H1 (cell line): ENCODE results near the gene HIVEP3. TPM values are rescaled to one million over a fixed set of nuclear protein-coding genes. Genes with fewer than 3 reads are reported as not detected.

ENCODE experiments used
- CTCF ChIA-PET: fragments of 300-600 bp; sonication (Branson Sonifier 250); formaldehyde crosslinking; loops from one replicate; lab custom pipeline; 2021; ENCODE audit not compliant: partially characterized antibody; lab: Charles Lee
- POLR2A ChIA-PET: fragments of 300-600 bp; sonication (Branson Sonifier 250); formaldehyde crosslinking; loops from one replicate; lab custom pipeline; 2021; ENCODE audit warnings: inconsistent platforms; ENCODE audit not compliant: partially characterized antibody; lab: Charles Lee
- DNase-seq, 2 experiments: peaks; one replicate each; pipeline versions ENCODE4 v3.0.0 to v3.0.0-alpha.2; 2010 to 2022; ENCODE audit warnings: low spot score in 2 of 2, low read depth in 1 of 2, mixed read lengths in 1 of 2
- FAIRE-seq: peaks from 2 replicates; lab custom pipeline; 2011; peaks lifted over from hg19 to GRCh38; lab: Jason Lieb, UNC
- H2AFZ ChIP-seq: 2 replicates; pipeline ENCODE4 v1.8.1; 2012; ENCODE audit warnings: low read length, inconsistent platforms
- H2AK5ac ChIP-seq: 2 replicates; pipeline ENCODE4 v1.6.1; 2013; ENCODE audit warnings: low read depth, low read length
- H2BK120ac ChIP-seq: replicated peaks from 2 replicates; pipeline ENCODE3; 2013; ENCODE audit warnings: low read depth, low read length, inconsistent platforms
- H2BK12ac ChIP-seq: 2 replicates; pipeline ENCODE4 v1.6.1; 2013; ENCODE audit warnings: low read depth, low read length
- H2BK15ac ChIP-seq: 2 replicates; pipeline ENCODE4 v1.6.1; 2013; ENCODE audit warnings: low read length
- H2BK20ac ChIP-seq: 2 replicates; pipeline ENCODE4 v1.6.1; 2013; ENCODE audit warnings: low read length
- H2BK5ac ChIP-seq: 2 replicates; pipeline ENCODE4 v1.6.1; 2013; ENCODE audit warnings: low read depth, low read length
- H3K14ac ChIP-seq: 2 replicates; pipeline ENCODE4 v1.6.1; 2013; ENCODE audit warnings: inconsistent platforms; ENCODE audit not compliant: insufficient read length
- H3K18ac ChIP-seq: 2 replicates; pipeline ENCODE4 v1.6.1; 2013; ENCODE audit warnings: low read length; ENCODE audit errors: extremely low read depth
- H3K23ac ChIP-seq: 2 replicates; pipeline ENCODE4 v1.6.1; 2013; ENCODE audit warnings: inconsistent platforms; ENCODE audit not compliant: insufficient read length
- H3K23me2 ChIP-seq: 2 replicates; pipeline ENCODE4 v1.6.1; 2013; ENCODE audit warnings: low read depth, low read length
- H3K27ac ChIP-seq: 2 replicates; pipeline ENCODE4 v1.6.1; 2011; ENCODE audit warnings: low read depth, low read length, inconsistent platforms
- H3K27me3 ChIP-seq, 4 experiments: replicated peaks in 1 of 4; 1 replicate in 1 of 4; 2 replicates in 3 of 4; pipeline versions ENCODE4 v1.6.1 to v1.8.1; 2011 to 2013; ENCODE audit warnings: low read length in 3 of 4, mild to moderate bottlenecking in 3 of 4, inconsistent platforms in 2 of 4, mixed read lengths in 2 of 4, moderate library complexity in 1 of 4; ENCODE audit not compliant: control insufficient read depth in 3 of 4, insufficient read depth in 3 of 4; ENCODE audit errors: extremely low read depth in 1 of 4
- H3K36me3 ChIP-seq, 4 experiments: 2 replicates each; pipeline versions ENCODE4 v1.6.1 to v1.8.1; 2011 to 2013; ENCODE audit warnings: mild to moderate bottlenecking in 4 of 4, low read length in 3 of 4, moderate library complexity in 2 of 4, control low read depth in 1 of 4, inconsistent platforms in 1 of 4; ENCODE audit not compliant: insufficient read depth in 4 of 4, control insufficient read depth in 2 of 4
- H3K4ac ChIP-seq: replicated peaks from 2 replicates; pipeline ENCODE3; 2013; ENCODE audit warnings: low read length, low read depth, mixed read lengths, inconsistent platforms; ENCODE audit not compliant: insufficient read length
- H3K4me1 ChIP-seq, 4 experiments: replicated peaks in 1 of 4; 1 replicate in 1 of 4; 2 replicates in 3 of 4; pipeline versions ENCODE4 v1.6.1 to v1.8.1; 2011 to 2013; ENCODE audit warnings: low read length in 3 of 4, inconsistent platforms in 2 of 4, mixed read lengths in 1 of 4; ENCODE audit not compliant: insufficient read depth in 4 of 4, control insufficient read depth in 3 of 4
- H3K4me2 ChIP-seq, 2 experiments: 2 replicates each; pipeline versions ENCODE4 v1.6.1 to v1.8.1; 2011 to 2013; ENCODE audit warnings: low read depth in 2 of 2, low read length in 2 of 2, control low read depth in 1 of 2, inconsistent platforms in 1 of 2, mild to moderate bottlenecking in 1 of 2; ENCODE audit not compliant: insufficient read depth in 1 of 2
- H3K4me3 ChIP-seq, 4 experiments: fragments of 200-600, 300-600 bp in 1 of 4; sonication (generic), shearing (Covaris generic), sonication (Bioruptor Twin) in 1 of 4; 2 replicates each; pipeline versions ENCODE4 v1.5.1 to v1.8.1; 2011 to 2016; ENCODE audit warnings: low read length in 4 of 4, low read depth in 3 of 4, control low read depth in 2 of 4, inconsistent platforms in 2 of 4, mild to moderate bottlenecking in 2 of 4, mixed read lengths in 1 of 4, moderate library complexity in 1 of 4; ENCODE audit not compliant: insufficient read depth in 2 of 4; ENCODE audit errors: extremely low read depth in 1 of 4
- H3K56ac ChIP-seq: replicated peaks from 2 replicates; pipeline ENCODE3; 2013; ENCODE audit warnings: low read depth, mild to moderate bottlenecking, mixed read lengths, low read length, inconsistent platforms; ENCODE audit not compliant: insufficient read length
- H3K79me1 ChIP-seq: 2 replicates; pipeline ENCODE4 v1.6.1; 2013; ENCODE audit warnings: low read depth, low read length, control low read depth
- H3K79me2 ChIP-seq, 2 experiments: 2 replicates each; pipeline versions ENCODE4 v1.6.1 to v1.8.1; 2012 to 2013; ENCODE audit warnings: low read length in 2 of 2, mild to moderate bottlenecking in 2 of 2, inconsistent platforms in 1 of 2; ENCODE audit not compliant: insufficient read depth in 2 of 2, control insufficient read depth in 1 of 2
- H3K9ac ChIP-seq, 4 experiments: replicated peaks in 1 of 4; 1 replicate in 1 of 4; 2 replicates in 3 of 4; pipeline versions ENCODE4 v1.6.1 to v1.8.1; 2011 to 2013; ENCODE audit warnings: low read depth in 3 of 4, low read length in 3 of 4, control low read depth in 2 of 4, mild to moderate bottlenecking in 2 of 4, moderate library complexity in 2 of 4, inconsistent platforms in 1 of 4; ENCODE audit errors: extremely low read depth in 1 of 4
- H3K9me3 ChIP-seq, 2 experiments: 2 replicates each; pipeline versions ENCODE4 v1.6.1 to v1.8.1; 2012 to 2013; ENCODE audit warnings: mild to moderate bottlenecking in 2 of 2, moderate library complexity in 2 of 2, control low read depth in 1 of 2, inconsistent platforms in 1 of 2, low read depth in 1 of 2, low read length in 1 of 2, mixed read lengths in 1 of 2; ENCODE audit not compliant: insufficient read depth in 2 of 2
- H4K20me1 ChIP-seq, 2 experiments: replicated peaks in 1 of 2; 2 replicates each; pipeline versions ENCODE3 to v1.8.1; 2011 to 2013; ENCODE audit warnings: inconsistent platforms in 2 of 2, low read length in 2 of 2, mild to moderate bottlenecking in 1 of 2; ENCODE audit not compliant: insufficient read depth in 2 of 2, control insufficient read depth in 1 of 2
- H4K5ac ChIP-seq: 2 replicates; pipeline ENCODE4 v1.6.1; 2013; ENCODE audit warnings: low read length, low read depth, mixed read lengths, inconsistent platforms; ENCODE audit not compliant: insufficient read length
- H4K8ac ChIP-seq: 2 replicates; pipeline ENCODE4 v1.8.0; 2013; ENCODE audit warnings: mild to moderate bottlenecking, moderate library complexity, low read length, inconsistent platforms; ENCODE audit not compliant: insufficient read depth; ENCODE audit errors: extremely low read depth
- H4K91ac ChIP-seq: replicated peaks from 2 replicates; pipeline ENCODE3; 2013; ENCODE audit warnings: low read length, mixed read lengths, inconsistent platforms; ENCODE audit not compliant: insufficient read length
- CHD2 ChIP-seq: IDR thresholded peaks from 2 replicates; pipeline ENCODE4 v1.6.1; 2012; ENCODE audit warnings: low read length, improper control_type of control experiment
- CREB1 ChIP-seq: IDR thresholded peaks from 2 replicates; pipeline ENCODE4 v1.6.1; 2012; ENCODE audit warnings: inconsistent platforms
- CTBP2 ChIP-seq: IDR thresholded peaks from 2 replicates; pipeline ENCODE4 v1.7.0; 2011; ENCODE audit warnings: borderline replicate concordance, mild to moderate bottlenecking, moderate library complexity, mixed read lengths, low read length; ENCODE audit not compliant: insufficient read depth, insufficient read length
- EGR1 ChIP-seq: IDR thresholded peaks from 2 replicates; pipeline ENCODE4 v1.6.1; 2011; ENCODE audit warnings: low read depth, low read length, borderline replicate concordance
- EP300 ChIP-seq, 2 experiments: IDR thresholded peaks; 1 replicate in 1 of 2; 2 replicates in 1 of 2; pipeline ENCODE4 v1.6.1; 2011 to 2012; ENCODE audit warnings: low read depth in 2 of 2, low read length in 2 of 2, mild to moderate bottlenecking in 2 of 2, borderline replicate concordance in 1 of 2, inconsistent platforms in 1 of 2, moderate library complexity in 1 of 2
- NANOG ChIP-seq: IDR thresholded peaks from 2 replicates; pipeline ENCODE4 v1.6.1; 2011; ENCODE audit warnings: low read length, low read depth, mild to moderate bottlenecking, inconsistent platforms; ENCODE audit not compliant: insufficient read depth, poor library complexity, severe bottlenecking
- PHF8 ChIP-seq: fragments of 200-600 bp; sonication (generic); conservative IDR thresholded peaks from 2 replicates; pipeline ENCODE4 v1.7.1; 2012; ENCODE audit warnings: low read depth, mild to moderate bottlenecking, inconsistent platforms, low read length, moderate library complexity
- RFX5 ChIP-seq: IDR thresholded peaks from 2 replicates; pipeline ENCODE4 v1.6.1; 2011; ENCODE audit warnings: low read depth, low read length, improper control_type of control experiment, borderline replicate concordance
- RXRA ChIP-seq: IDR thresholded peaks from 2 replicates; pipeline ENCODE4 v1.6.1; 2011; ENCODE audit warnings: low read depth, mild to moderate bottlenecking, low read length, moderate library complexity; ENCODE audit not compliant: insufficient read depth
- SP2 ChIP-seq: IDR thresholded peaks from 2 replicates; pipeline ENCODE4 v1.6.1; 2012; ENCODE audit warnings: mild to moderate bottlenecking, low read length, inconsistent platforms
- TAF7 ChIP-seq: optimal IDR thresholded peaks from 2 replicates; pipeline ENCODE3; 2011; ENCODE audit warnings: low read depth, mild to moderate bottlenecking, inconsistent platforms, low read length, moderate library complexity, borderline replicate concordance
- ZNF274 ChIP-seq: IDR thresholded peaks from 2 replicates; pipeline ENCODE4 v1.7.0; 2012; ENCODE audit warnings: low read length, borderline replicate concordance; ENCODE audit errors: extremely low read depth
- WGBS, 2 experiments: shearing (Covaris generic) in 1 of 2; methylation state at CpG; one replicate each; pipeline versions ENCODE4 v1.1.6 to v1.1.7; 2013 to 2015; ENCODE audit warnings: low lambda C conversion rate in 2 of 2, mixed read lengths in 2 of 2, inconsistent platforms in 1 of 2, low coverage in 1 of 2, missing lambda C conversion rate in 1 of 2; ENCODE audit not compliant: insufficient replicate concordance in 2 of 2, insufficient coverage in 1 of 2, insufficient read length in 1 of 2; ENCODE audit errors: extremely low coverage in 1 of 2, missing lambda C conversion rate in 1 of 2; 5-methylcytosine and 5-hydroxymethylcytosine counted together
- polyA plus RNA-seq, 7 experiments: library from polyadenylated mRNA; depleted of rRNA in 3 of 7; stranded (reverse) in 5 of 7; unstranded in 2 of 7; fragments of >200 nt in 5 of 7; fragments of 200-250 nt in 2 of 7; gene quantifications; 1 replicate in 5 of 7; 2 replicates in 1 of 7; 4 replicates in 1 of 7; pipeline versions ENCODE4 v1.2.1 to v1.2.3, GENCODE V29; 2011 to 2013; ENCODE audit warnings: missing spikeins in 2 of 7, mixed read lengths in 2 of 7
- total RNA-seq: library from RNA; stranded (reverse); fragmentation: NEBNext Ultra II Directional; extraction: Animal tissue kit (Norgen Biotek cat#: 25700); gene quantifications from 2 replicates; pipeline ENCODE4 v1.2.1, GENCODE V29; 2021

The HIVEP3 gene
- total and polyA plus RNA-seq, 2 of the 8 experiments (the other 6 are each of a cell fraction or from before 2014, with no cell fraction given) = 0.24 to 0.69 TPM

DNA sequence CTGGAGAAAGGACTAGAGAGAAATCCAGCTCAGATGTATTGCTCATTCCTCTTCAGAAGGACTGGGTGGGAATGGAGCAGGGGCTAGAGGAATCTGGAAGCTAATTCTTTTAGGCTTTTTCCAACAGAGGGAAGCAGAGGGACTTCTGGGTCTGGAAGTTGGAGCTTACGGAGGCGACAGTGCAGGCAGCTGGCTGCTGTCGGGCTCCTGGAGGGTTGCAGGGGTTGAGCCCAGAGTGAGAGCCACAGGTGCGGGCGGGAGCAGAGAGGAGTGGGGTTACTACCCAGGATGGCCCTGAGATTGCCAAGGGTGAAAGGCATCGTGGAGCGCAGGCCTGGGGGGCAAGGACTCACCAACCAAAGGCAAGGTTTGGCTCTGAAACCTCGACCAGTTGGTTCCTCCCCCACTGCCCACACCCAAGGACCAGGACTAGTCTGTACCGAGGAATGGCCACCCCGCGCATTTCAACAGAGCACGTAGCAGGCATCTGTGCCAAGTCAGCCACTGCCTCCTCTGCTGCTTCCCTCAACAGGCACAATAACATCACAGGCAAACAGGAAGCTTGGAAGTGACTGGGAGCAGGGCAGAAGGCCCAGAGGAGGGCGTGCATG, 411.5 kb downstream of the HIVEP3 start:
- Histone ChIP-seq H2BK20ac (no peak overlapping the region), H2BK15ac (no peak overlapping the region), H4K91ac (no peak overlapping the region), H3K56ac (no peak overlapping the region), H3K36me3 (no peaks in the 10 kb centered on the region; a peak in 1 of 8 replicates), H2AK5ac (no peak overlapping the region), H3K4me2 (no peak overlapping the region), H3K14ac (no peak overlapping the region), H3K9ac (no peak overlapping the region), H4K5ac (no peak overlapping the region), H3K23me2 (0 out of 2 replicates have a peak, but pooled peaks cover 2% of the 10 kb centered on the region), H3K23ac (no peak overlapping the region), H2BK120ac (no peak overlapping the region), H3K79me2 (no peaks in the 10 kb centered on the region), H3K79me1 (no peaks in the 10 kb centered on the region), H3K9me3 (no peaks in the 10 kb centered on the region), H2AFZ (peak overlapping the region; percentile 79), H3K27ac (no peak overlapping the region), H4K8ac (0 out of 2 replicates have a peak overlapping the region, but pooled peaks have one; percentile 53), H4K20me1 (no peaks in the 10 kb centered on the region), H2BK12ac (no peak overlapping the region; the same call in 1 of the 2 replicates), H3K18ac (no peak overlapping the region; the same call in 1 of the 2 replicates), H3K4me3 (no peak overlapping the region), H2BK5ac (no peak overlapping the region), H3K4me1 (peaks cover 0 to 4% (median 0%) of the 10 kb centered on the region in 4 experiments; a peak in 2 of 7 replicates), H3K27me3 (no peaks in the 10 kb centered on the region), H3K4ac (no peak overlapping the region)
- no peak for FAIRE-seq
- 89% methylated on average over 12 of the region's 13 CpGs; no CpG with 5 or more reads in 1 of the 2 experiments for WGBS, 2 experiments
- DNase-seq = no peak
- CTCF ChIA-PET = interaction anchor here (1.0 to 4.3 kb wide), 11 partner anchors 8 to 192 kb away, joined by 3 to 30 read pairs (median 6); partner anchors contain the start of gene EDN2
- POLR2A ChIA-PET = interaction anchor here (1.2 to 1.6 kb wide), 2 partner anchors 12 to 68 kb away, joined by 3 read pairs; no protein-coding TSS in a partner anchor
- TF ChIP-seq ZNF274 = no peak
- no peak for TF ChIP-seq RFX5
- TF ChIP-seq CHD2 = no peak
- TF ChIP-seq PHF8 = no peak
- TF ChIP-seq RXRA = no peak
- no peak for TF ChIP-seq SP2
- no peak for TF ChIP-seq EP300 (IDR thresholded peaks at IDR 0.05; ENCODE audit: borderline replicate concordance in 1 of 2, low read depth in 2 of 2, low read length in 2 of 2)
- TF ChIP-seq NANOG = no peak
- no peak for TF ChIP-seq CREB1
- no peak for TF ChIP-seq CTBP2
- no peak for TF ChIP-seq TAF7
- no peak for TF ChIP-seq EGR1
